Stimulated activated CD8-positive, alpha-beta memory T cell treated with anti-CD3 and anti-CD28 coated beads, Interleukin-12 subunit alpha, Interleukin-12 subunit beta, amount 100 ng/mL, for 1 hour (primary cell): ENCODE data around the gene STEAP2.
"Not testable (repeated sequence)": the region's sequence is repeated elsewhere in the genome, so short reads cannot be mapped to it uniquely, and the experiment has no call there.

Experiments used
- DNase-seq: peaks from one replicate; pipeline ENCODE4 v3.0.0-alpha.2; 2020; ENCODE audit warnings: low read depth

STEAP2 gene

GRCh38 chr7:90238022-90238421 is 26.5 kb downstream of the STEAP2 start:
- DNase-seq, result no peak

GRCh38 chr7:90238583-90238982 is 27.0 kb downstream of the STEAP2 start:
- no peak for DNase-seq

GRCh38 chr7:90239050-90239449 is 27.5 kb downstream of the STEAP2 start:
- no peak for DNase-seq

GRCh38 chr7:90239625-90240228 is 28.2 kb downstream of the STEAP2 start:
- DNase-seq, result no peak

- no peak for DNase-seq
Observed at GRCh38 chr7:90242369-90243168, 31.0 kb downstream of the STEAP2 start.

- DNase-seq, result no peak
Observed at GRCh38 chr7:90243556-90243955, 32.0 kb downstream of the STEAP2 start.

GRCh38 chr7:90244565-90244908 is 33.0 kb downstream of the STEAP2 start:
- DNase-seq, result no peak

- DNase-seq, result peak; percentile 75
Observed at GRCh38 chr7:90244909-90245851, 33.6 kb downstream of the STEAP2 start, which contains the start of gene CFAP69. CFAP69 (plus strand) TSS chr7:90245174; CDS start chr7:90245425, 251 bp downstream.

GRCh38 chr7:90246171-90246570 is 34.6 kb downstream of the STEAP2 start:
- DNase-seq, result no peak

- no peak for DNase-seq
Observed at GRCh38 chr7:90248706-90249105, 37.2 kb downstream of the STEAP2 start.

GRCh38 chr7:90250601-90251303 is 39.2 kb downstream of the STEAP2 start:
- DNase-seq, result no peak

- no peak for DNase-seq
Observed at GRCh38 chr7:90251304-90251635, 39.7 kb downstream of the STEAP2 start.

GRCh38 chr7:90256011-90256410 is 44.5 kb downstream of the STEAP2 start:
- DNase-seq, result not testable (repeated sequence)

GRCh38 chr7:90256778-90257177 is 45.2 kb downstream of the STEAP2 start:
- no peak for DNase-seq

- no peak for DNase-seq
Observed at GRCh38 chr7:90261441-90261840, 49.9 kb downstream of the STEAP2 start.

GRCh38 chr7:90262438-90262837 is 50.9 kb downstream of the STEAP2 start:
- DNase-seq, result no peak

GRCh38 chr7:90266808-90267207 is 55.3 kb downstream of the STEAP2 start:
- no peak for DNase-seq

GRCh38 chr7:90267263-90267858 is 55.8 kb downstream of the STEAP2 start:
- DNase-seq, result no peak

GRCh38 chr7:90269163-90269562 is 57.6 kb downstream of the STEAP2 start:
- no peak for DNase-seq

GRCh38 chr7:90270431-90271178 is 59.1 kb downstream of the STEAP2 start:
- no peak for DNase-seq

- DNase-seq, result no peak
Observed at GRCh38 chr7:90271753-90272152, 60.2 kb downstream of the STEAP2 start.
